COLO829 (cell line): Measurements from ENCODE around the gene MED4.
A peak's percentile ranks its signal among the peaks of the same experiment; 100 is the strongest.

Experiments
- DNase-seq: peaks from one replicate; pipeline ENCODE4 v3.0.0; 2012; ENCODE audit warnings: low spot score

Gene MED4, protein sequence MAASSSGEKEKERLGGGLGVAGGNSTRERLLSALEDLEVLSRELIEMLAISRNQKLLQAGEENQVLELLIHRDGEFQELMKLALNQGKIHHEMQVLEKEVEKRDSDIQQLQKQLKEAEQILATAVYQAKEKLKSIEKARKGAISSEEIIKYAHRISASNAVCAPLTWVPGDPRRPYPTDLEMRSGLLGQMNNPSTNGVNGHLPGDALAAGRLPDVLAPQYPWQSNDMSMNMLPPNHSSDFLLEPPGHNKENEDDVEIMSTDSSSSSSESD

DNA sequence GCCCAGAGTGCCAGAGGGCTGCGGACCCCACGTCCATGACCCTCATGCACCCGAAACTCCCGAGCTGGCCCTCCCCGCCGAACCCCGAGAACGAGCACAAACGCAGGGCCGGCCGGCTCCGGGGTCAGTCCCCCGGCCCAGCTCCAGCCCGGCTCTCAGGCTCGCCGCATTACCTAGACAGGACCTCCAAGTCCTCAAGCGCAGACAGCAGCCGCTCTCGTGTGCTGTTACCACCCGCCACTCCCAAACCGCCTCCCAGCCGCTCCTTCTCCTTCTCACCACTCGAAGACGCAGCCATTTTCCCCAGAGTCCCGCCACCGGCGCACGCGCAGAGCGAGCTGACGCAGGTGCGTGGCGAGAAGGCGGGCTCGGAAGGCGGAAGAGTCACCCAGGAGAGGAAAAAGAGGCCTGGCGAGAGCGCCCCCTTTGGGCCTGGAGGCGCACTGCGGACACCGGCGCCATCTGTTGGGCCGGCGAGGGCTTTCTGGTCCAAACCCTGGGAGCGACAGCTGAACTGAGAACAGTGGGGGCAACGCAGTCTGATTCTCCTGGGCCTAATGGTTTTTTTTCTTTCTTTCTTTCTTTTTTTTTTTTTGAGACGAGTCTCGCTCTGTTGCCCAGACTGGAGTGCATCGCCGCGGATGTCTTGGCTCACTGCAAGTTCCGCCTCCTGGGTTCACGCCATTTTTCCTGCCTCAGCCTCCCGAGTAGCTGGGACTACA lies at the start of gene MED4:
TSS of gene MED4 (minus strand) at position 324 of the 722 bp plus-strand sequence. CDS start at position 298, 26 bp downstream.
- peak; percentile 98 for DNase-seq

DNA sequence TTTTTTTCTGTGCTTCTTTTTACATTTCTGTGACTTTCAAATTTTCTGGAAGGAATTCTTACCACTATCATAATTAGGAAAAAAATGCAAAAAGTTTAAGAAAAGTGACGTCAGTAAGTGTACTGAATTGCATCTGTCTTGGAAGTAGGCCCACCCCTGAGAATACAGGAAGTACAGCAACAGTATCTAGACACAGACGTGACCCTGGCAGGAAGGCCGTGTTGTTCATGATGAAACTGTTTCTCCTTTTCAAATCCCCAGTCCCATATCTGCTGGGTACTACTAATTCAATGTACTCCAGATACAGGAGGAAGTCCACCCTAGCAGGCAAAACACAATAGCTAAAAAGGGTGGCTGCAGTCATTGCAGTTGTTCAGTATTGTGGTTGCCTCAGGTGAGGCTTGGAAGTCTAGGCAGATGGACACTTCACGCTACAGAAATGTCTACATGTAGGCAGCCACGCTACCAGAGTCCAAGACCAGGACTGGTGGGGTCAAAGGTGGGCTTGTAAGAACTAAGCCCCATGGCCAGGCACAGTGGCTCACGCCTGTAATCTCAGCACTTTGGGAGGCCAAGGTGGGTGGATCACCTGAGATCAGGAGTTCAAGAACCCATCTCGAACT lies 49.6 kb upstream of the MED4 start:
- DNase-seq, result no peak

DNA sequence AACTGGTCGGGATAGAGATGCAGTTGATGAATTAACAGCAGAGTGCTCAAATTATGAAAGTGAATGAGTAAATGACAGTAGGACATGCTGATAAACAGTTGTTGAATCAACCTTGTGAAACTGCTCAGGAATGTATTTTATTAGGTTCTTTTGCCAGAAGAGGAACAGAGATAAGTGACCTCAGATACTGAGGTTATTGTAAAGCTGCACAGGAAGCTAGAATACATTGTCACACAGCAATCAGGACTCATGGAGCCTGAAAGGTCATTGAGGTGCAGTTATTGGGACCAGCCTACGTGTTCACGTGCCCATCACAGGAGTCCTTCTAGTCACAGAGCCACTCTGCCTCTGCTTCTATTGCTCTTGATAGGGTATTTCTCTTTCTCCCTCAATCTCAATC lies 47.5 kb upstream of the MED4 start:
- no peak for DNase-seq

DNA sequence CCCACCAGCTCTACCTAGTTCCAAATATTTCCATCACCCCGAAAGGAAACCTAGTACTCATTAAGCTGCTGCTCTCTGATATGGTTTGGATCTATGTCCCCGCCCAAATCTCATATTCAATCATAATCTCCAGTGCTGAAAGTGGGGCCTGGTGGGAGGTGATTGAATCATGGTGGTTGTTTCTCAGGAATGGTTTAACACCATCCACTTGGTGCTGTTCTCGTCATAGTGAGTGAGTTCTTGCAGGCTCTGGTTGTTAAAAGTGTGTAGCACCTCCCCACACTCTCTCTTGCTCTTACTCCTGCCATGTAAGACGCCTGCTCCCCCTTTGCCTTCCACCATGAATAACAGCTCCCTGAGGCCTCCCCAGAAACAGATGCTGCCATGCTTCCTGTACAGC lies 43.4 kb upstream of the MED4 start:
- no peak for DNase-seq

DNA sequence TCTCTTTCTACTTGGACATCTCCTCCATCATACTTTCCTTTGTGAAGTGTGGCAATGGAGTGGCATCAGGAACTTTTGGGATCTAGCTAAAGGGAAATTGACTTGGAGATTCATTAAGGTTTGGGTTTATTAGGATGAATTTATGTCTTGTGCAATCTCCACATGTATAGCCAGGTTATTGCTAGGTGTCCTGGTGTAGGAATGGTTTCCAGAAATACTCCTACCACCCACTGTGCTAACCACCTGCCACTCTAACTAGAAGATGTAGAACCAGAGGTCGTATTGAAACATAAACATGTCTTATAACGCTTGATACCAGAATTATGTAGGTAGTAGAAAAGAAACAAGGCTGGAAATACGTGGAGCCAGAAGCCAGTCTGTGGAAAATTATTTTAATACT lies 38.1 kb upstream of the MED4 start:
- DNase-seq, result no peak

- DNase-seq, result no peak
Observed at GRCh38 chr13:48131533-48131932, 36.6 kb upstream of the MED4 start.

- peak; percentile 49 for DNase-seq
Observed at GRCh38 chr13:48126944-48127830, 32.3 kb upstream of the MED4 start.

- DNase-seq, result no peak
Observed at GRCh38 chr13:48125794-48126228, 30.9 kb upstream of the MED4 start.

DNA sequence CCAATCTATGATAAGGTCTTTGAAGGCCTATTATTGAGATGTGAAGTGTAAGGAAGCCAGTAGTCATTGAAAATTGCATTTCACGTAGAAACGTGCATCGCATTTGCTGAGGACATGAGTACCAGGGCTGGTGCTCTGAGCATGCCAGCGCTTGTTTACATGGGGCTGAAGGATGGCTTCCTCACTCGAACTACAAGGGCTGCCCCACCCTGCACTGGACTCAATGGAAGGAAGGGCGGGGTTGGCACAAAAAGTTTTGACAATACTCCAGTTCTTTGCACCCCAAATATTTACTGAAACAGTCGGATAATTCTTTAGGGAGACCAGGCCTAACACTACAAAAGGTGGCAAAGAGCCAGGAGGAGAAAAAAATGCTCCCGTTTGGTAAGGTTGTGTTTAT lies 28.9 kb upstream of the MED4 start:
- no peak for DNase-seq

DNA sequence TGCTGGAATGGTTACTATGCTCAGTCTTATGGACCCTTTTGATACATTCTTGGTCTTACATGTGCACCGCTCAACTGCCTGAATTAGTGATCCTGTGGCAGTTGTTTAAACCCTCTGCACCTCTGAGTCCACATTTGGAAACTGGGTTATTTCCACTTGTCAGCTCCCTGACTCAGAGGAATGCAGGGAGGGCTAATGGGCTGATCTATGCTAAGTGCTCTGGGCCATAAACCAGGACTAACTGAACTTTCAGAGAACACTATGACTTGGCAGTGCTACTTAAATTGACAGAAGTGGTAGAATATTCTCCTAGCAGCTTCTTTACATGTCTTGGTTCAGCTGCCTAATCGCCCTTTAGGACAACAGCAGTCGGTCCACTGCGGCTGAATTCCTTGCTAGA lies 26.8 kb upstream of the MED4 start:
- no peak for DNase-seq

- DNase-seq, result no peak
Observed at GRCh38 chr13:48120241-48120640, 25.3 kb upstream of the MED4 start.

DNA sequence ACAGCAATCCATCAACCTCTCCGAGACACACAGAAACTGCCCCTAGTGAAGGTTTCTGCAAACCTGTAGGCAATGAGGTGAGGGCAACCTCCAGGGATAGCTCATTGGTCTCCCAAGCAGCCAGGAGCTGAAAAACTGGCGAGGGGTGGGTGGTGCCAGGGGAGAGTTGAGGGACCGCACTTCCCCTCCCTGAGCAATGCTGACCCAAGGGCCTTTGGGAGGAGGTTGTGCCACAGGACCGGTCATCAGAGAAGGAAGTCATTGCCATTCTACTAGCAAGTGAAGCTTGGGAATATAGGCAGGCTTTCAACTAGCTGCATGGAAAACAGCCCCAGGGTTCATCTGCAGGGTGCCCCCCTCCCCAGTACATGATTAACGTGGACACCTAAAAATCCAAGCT lies 23.1 kb upstream of the MED4 start:
- DNase-seq, result no peak

- DNase-seq, result no peak
Observed at GRCh38 chr13:48116808-48117207, 21.9 kb upstream of the MED4 start.

GRCh38 chr13:48113756-48114130 lies 18.8 kb upstream of the MED4 start:
- DNase-seq, result no peak

DNA sequence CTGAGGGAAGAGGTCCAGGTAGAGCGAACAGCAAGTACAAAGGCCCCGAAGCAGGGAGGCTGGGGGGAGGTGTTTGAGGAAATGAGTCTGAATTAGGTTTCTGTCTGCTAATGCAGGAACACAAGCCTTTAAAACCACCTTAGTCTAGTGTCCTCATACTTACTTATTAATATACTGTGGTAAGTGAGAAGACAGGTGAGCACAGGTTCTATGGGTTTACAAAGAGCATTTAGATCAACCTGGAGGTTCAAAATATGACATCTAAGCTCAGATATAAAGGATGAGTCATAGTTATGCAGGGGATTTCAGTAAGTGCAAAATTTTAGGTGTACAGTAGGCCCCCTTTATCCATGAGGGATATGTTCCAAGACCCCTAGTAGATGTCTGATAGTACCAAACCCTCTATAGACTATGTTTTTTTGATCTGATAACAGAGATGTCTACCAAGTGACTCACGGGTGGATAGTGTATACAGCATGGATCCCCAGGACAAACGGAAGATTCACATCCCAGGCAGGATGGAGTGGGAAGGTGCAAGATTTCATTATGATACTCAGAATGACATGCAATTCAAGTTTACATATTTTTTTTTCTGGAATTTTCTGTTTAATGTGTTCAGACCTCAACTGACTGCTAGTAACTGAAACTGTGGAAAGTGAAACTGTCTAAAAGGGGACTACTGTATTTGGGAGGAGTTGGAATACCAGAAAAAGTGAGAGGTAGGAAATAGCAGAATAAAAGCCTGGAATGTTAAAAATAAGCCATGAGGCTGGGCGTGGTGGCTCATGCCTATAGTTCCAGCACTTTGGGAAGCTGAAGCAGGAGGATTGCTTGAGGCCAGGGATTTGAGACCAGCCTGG lies 18.2 kb upstream of the MED4 start:
- no peak for DNase-seq

GRCh38 chr13:48110931-48111721 lies 16.2 kb upstream of the MED4 start:
- peak; percentile 84 for DNase-seq

DNA sequence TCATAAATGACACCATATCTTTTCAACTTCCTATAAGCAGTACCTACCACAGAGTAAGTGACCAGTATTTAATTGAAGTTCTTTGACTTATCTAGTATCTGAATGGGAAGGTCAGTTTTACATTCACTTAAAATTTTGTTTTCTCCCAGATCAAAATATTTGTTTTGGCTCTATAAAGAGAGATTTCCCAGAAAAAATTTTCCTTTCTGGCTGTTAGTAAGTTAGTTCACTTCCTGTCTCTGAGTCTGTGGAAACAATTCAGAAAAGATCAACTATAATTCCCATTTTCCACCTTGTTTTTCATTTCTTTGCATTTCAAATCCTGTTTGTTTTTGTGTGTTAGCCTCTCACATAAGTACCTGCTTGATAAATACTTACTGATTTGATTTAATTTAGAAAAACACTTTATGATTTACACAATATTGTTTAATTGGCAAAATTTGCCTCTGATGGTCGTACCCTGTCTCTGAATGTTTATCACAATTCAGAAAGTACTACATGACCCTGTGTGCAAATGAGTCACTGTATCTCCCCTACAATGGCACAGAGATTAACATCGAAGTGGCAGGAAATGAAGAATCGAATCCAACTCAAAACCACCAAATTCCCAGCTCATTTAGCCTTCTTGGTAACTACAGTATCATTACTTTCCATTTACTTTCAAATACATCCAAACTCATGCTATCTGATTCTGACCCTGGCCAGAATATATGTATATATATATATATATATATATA lies 15.4 kb upstream of the MED4 start:
- DNase-seq, result no peak

GRCh38 chr13:48108106-48108505 lies 13.2 kb upstream of the MED4 start:
- DNase-seq, result no peak

- no peak for DNase-seq
Observed at GRCh38 chr13:48097793-48098192, 2.9 kb upstream of the MED4 start.

DNA sequence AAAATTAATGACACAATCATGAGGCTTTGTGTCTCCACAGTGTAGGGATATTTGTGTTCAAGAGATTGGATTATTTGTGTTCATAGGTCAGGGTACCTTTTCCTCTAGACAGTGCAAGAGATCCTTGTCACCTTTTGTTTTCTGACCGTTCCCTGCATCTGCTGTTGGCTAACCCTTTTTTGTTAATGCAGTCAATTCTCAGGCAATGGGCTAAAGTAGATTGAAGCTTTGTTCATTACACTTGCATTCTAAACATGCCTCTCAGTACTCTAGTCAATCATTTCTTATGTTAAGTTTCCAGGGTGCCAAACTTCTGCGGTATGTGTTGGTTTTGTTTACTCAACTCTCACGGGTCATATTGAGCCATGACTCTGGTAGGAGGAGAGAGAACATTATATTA lies 1.8 kb upstream of the MED4 start:
- DNase-seq, result no peak
